ENCODE data around the gene HSPA12B.

GRCh38 chr20:3723284-3723683 is 9.2 kb upstream of the HSPA12B start:
- TF ChIP-seq, protein P1, sequence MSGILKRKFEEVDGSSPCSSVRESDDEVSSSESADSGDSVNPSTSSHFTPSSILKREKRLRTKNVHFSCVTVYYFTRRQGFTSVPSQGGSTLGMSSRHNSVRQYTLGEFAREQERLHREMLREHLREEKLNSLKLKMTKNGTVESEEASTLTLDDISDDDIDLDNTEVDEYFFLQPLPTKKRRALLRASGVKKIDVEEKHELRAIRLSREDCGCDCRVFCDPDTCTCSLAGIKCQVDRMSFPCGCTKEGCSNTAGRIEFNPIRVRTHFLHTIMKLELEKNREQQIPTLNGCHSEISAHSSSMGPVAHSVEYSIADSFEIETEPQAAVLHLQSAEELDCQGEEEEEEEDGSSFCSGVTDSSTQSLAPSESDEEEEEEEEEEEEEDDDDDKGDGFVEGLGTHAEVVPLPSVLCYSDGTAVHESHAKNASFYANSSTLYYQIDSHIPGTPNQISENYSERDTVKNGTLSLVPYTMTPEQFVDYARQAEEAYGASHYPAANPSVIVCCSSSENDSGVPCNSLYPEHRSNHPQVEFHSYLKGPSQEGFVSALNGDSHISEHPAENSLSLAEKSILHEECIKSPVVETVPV (CRISPR knock-in tag; IDR thresholded peaks at IDR 0.05): no peak
- TF ChIP-seq PATZ1 (CRISPR knock-in tag; IDR thresholded peaks at IDR 0.05; ENCODE audit: borderline replicate concordance) (no peak), CSDC2 (CRISPR knock-in tag; IDR thresholded peaks at IDR 0.05) (no peak), ZFP3 (CRISPR knock-in tag; IDR thresholded peaks at IDR 0.05) (no peak), ISL1 (CRISPR knock-in tag; IDR thresholded peaks at IDR 0.05) (no peak), ZFP30 (CRISPR knock-in tag; IDR thresholded peaks at IDR 0.05) (no peak), BACH2 (CRISPR knock-in tag; IDR thresholded peaks at IDR 0.05; ENCODE audit: borderline replicate concordance) (no peak), ARNTL (CRISPR knock-in tag; IDR thresholded peaks at IDR 0.05; ENCODE audit: borderline replicate concordance, low read depth) (no peak), OSR1 (CRISPR knock-in tag; IDR thresholded peaks at IDR 0.05) (no peak), PPARA (CRISPR knock-in tag; IDR thresholded peaks at IDR 0.05; ENCODE audit: borderline replicate concordance) (no peak), TOX (CRISPR knock-in tag; IDR thresholded peaks at IDR 0.05; ENCODE audit: borderline replicate concordance) (no peak), ZNF8 (CRISPR knock-in tag; IDR thresholded peaks at IDR 0.05) (no peak), GLIS3 (CRISPR knock-in tag; IDR thresholded peaks at IDR 0.05) (no peak)
- TF ChIP-seq, protein P2, sequence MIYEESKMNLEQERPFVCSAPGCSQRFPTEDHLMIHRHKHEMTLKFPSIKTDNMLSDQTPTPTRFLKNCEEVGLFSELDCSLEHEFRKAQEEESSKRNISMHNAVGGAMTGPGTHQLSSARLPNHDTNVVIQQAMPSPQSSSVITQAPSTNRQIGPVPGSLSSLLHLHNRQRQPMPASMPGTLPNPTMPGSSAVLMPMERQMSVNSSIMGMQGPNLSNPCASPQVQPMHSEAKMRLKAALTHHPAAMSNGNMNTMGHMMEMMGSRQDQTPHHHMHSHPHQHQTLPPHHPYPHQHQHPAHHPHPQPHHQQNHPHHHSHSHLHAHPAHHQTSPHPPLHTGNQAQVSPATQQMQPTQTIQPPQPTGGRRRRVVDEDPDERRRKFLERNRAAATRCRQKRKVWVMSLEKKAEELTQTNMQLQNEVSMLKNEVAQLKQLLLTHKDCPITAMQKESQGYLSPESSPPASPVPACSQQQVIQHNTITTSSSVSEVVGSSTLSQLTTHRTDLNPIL (CRISPR knock-in tag; IDR thresholded peaks at IDR 0.05; ENCODE audit: low read depth): no peak

All from SK-N-SH treated with all-trans-retinoic acid at 6 μM for 48 hours (cell line).